OCI-LY7 (cell line): ENCODE results near the gene MAPK4. TPM values are rescaled to one million over a fixed set of nuclear protein-coding genes. Genes with fewer than 3 reads are reported as not detected.

ENCODE experiments used
- BruUV-seq: library from RNA; stranded (reverse); fragments of 400-500 nt; replicated peaks from 2 replicates; lab custom pipeline; 2021; lab: Mats Ljungman, UMichigan
- CTCF ChIA-PET: fragments of 300-600 bp; sonication (Branson Sonifier 250); formaldehyde crosslinking; loops from one replicate; lab custom pipeline; 2022; ENCODE audit warnings: antibody characterized with exemption; ENCODE audit not compliant: unreplicated experiment; lab: Charles Lee
- POLR2A ChIA-PET: fragments of 300-600 bp; sonication (Branson Sonifier 250); formaldehyde crosslinking; loops from one replicate; lab custom pipeline; 2022; ENCODE audit warnings: antibody characterized with exemption; lab: Charles Lee
- DNase-seq: peaks from one replicate; pipeline ENCODE4 v3.0.0-alpha.2; 2015; ENCODE audit warnings: low spot score
- H2AFZ ChIP-seq: fragments of 200-600 bp; sonication (generic), shearing (Covaris generic); 2 replicates; pipeline ENCODE4 v1.6.1; 2014; ENCODE audit warnings: mild to moderate bottlenecking, antibody characterized with exemption, low read length, moderate library complexity
- H3K27ac ChIP-seq: fragments of 200-600 bp; sonication (generic); 2 replicates; pipeline ENCODE4 v1.5.1; 2014; ENCODE audit warnings: mixed run types, low read depth, mild to moderate bottlenecking, moderate library complexity, low read length, inconsistent platforms; ENCODE audit not compliant: poor library complexity, severe bottlenecking
- H3K36me3 ChIP-seq: fragments of 200-600 bp; sonication (generic); 2 replicates; pipeline ENCODE4 v1.6.1; 2014; ENCODE audit warnings: mild to moderate bottlenecking, antibody characterized with exemption, low read length, moderate library complexity, mixed read lengths; ENCODE audit not compliant: insufficient read depth
- H3K4me1 ChIP-seq: fragments of 200-600 bp; sonication (generic); 2 replicates; pipeline ENCODE4 v1.5.1; 2014; ENCODE audit warnings: mild to moderate bottlenecking, low read length; ENCODE audit not compliant: insufficient read depth, poor library complexity, severe bottlenecking
- H3K4me2 ChIP-seq: fragments of 200-600 bp; sonication (generic); 2 replicates; pipeline ENCODE4 v1.6.1; 2014; ENCODE audit warnings: mild to moderate bottlenecking, low read length
- H3K4me3 ChIP-seq: fragments of 200-600 bp; sonication (generic); 2 replicates; pipeline ENCODE4 v1.5.1; 2014; ENCODE audit warnings: mild to moderate bottlenecking, low read depth, low read length; ENCODE audit not compliant: poor library complexity, severe bottlenecking
- H3K79me2 ChIP-seq: fragments of 200-600 bp; sonication (generic); 2 replicates; pipeline ENCODE4 v1.6.1; 2016; ENCODE audit warnings: low read depth, mild to moderate bottlenecking, low read length, moderate library complexity, mixed read lengths; ENCODE audit not compliant: insufficient read depth
- H3K9me2 ChIP-seq: fragments of 200-600 bp; sonication (generic); 2 replicates; pipeline ENCODE4 v1.6.1; 2016; ENCODE audit warnings: mild to moderate bottlenecking, low read length, mixed read lengths; ENCODE audit not compliant: insufficient read depth
- H3K9me3 ChIP-seq: fragments of 200-600 bp; sonication (generic); 2 replicates; pipeline ENCODE4 v1.6.1; 2014; ENCODE audit warnings: mild to moderate bottlenecking, mixed run types, low read length, mixed read lengths
- H4K20me1 ChIP-seq: fragments of 200-600 bp; sonication (generic); 2 replicates; pipeline ENCODE4 v1.6.1; 2014; ENCODE audit warnings: mild to moderate bottlenecking, antibody characterized with exemption, low read length, moderate library complexity, mixed read lengths; ENCODE audit not compliant: insufficient read depth
- EZH2phosphoT487 ChIP-seq: fragments of 200-600 bp; sonication (generic); IDR thresholded peaks from 2 replicates; pipeline ENCODE4 v1.6.1; 2018; ENCODE audit warnings: low read depth, borderline replicate concordance, mild to moderate bottlenecking, mixed run types, antibody characterized with exemption, low read length, moderate library complexity, mixed read lengths
- intact Hi-C: fragments of 100-400 bp; cut with micrococcal nuclease; formaldehyde crosslinking; loops from one replicate; pipeline ENCODE4 v1.10.0; 2022; ENCODE audit not compliant: unreplicated experiment
- total RNA-seq, 2 experiments: library from RNA; depleted of rRNA in 1 of 2; stranded (reverse); fragments of >200 nt in 1 of 2; shearing (Covaris generic) in 1 of 2; gene quantifications; 2 replicates each; pipeline ENCODE4 v1.2.3, GENCODE V29; 2014 to 2022
- TF ChIP-seq, protein P1 (sequence below): fragments of 200-600 bp; sonication (generic); conservative IDR thresholded peaks from 2 replicates; pipeline ENCODE4 v1.5.1; 2014; ENCODE audit warnings: mild to moderate bottlenecking, antibody characterized with exemption, low read length, moderate library complexity, mixed read lengths

The MAPK4 gene
- total RNA-seq, 2 experiments from 2014 or later, result not detected

DNA sequence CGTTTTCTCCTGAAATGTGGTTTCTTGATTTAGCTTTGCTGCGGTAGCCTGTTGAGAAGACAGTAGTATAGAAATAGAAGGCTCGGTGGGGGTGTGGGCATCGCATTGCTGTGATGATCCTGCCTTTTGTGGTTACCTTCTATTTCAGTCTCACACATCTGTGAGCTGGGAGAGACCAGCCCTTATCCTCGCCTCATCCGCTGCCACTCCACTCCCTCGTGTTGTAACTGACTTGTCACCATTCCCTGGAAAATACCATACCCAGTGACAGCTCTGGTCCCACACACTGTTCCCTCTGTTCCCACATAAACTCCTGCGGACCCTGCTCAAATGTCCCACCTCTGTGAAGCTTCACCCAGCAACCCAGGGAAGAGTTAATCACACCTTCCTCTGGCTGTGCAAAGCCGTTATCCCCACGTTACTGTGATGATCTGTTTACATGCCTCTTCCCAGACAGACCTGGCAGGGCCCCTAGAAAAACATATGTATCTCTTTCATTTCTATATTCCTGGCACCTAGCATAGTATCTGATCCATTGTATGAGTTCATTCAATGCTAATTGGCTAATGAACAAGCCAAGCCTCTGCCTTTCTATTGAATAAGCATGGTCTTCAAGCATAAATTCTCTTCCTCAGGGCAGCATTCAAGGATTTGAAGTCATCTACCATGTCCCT is 114.6 kb downstream of the MAPK4 start:
- no TSS peak for BruUV-seq
- POLR2A ChIA-PET, result no interaction called here
- CTCF ChIA-PET, result no interaction called here

GRCh38 chr18:50675043-50675442 is 115.2 kb downstream of the MAPK4 start:
- BruUV-seq, result no TSS peak
- POLR2A ChIA-PET, result no interaction called here
- Histone ChIP-seq H3K9me2 (no peaks in the 10 kb centered on the region), H3K36me3 (no peaks in the 10 kb centered on the region), H3K4me2 (no peak overlapping the region), H3K9me3 (no peaks in the 10 kb centered on the region), H3K4me1 (no peaks in the 10 kb centered on the region), H4K20me1 (no peaks in the 10 kb centered on the region), H3K4me3 (no peak overlapping the region), H3K27ac (no peak overlapping the region), H3K79me2 (no peaks in the 10 kb centered on the region), H2AFZ (no peak overlapping the region)
- TF ChIP-seq, protein P1, sequence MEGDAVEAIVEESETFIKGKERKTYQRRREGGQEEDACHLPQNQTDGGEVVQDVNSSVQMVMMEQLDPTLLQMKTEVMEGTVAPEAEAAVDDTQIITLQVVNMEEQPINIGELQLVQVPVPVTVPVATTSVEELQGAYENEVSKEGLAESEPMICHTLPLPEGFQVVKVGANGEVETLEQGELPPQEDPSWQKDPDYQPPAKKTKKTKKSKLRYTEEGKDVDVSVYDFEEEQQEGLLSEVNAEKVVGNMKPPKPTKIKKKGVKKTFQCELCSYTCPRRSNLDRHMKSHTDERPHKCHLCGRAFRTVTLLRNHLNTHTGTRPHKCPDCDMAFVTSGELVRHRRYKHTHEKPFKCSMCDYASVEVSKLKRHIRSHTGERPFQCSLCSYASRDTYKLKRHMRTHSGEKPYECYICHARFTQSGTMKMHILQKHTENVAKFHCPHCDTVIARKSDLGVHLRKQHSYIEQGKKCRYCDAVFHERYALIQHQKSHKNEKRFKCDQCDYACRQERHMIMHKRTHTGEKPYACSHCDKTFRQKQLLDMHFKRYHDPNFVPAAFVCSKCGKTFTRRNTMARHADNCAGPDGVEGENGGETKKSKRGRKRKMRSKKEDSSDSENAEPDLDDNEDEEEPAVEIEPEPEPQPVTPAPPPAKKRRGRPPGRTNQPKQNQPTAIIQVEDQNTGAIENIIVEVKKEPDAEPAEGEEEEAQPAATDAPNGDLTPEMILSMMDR, result no peak
- no peak for TF ChIP-seq EZH2phosphoT487
- CTCF ChIA-PET, result no interaction called here
- intact Hi-C loops, result no loop called here
- DNase-seq, result no peak

More for the DNA sequence above, 114.6 kb downstream of the MAPK4 start:
- Histone ChIP-seq H3K36me3 (no peaks in the 10 kb centered on the region), H3K4me1 (no peaks in the 10 kb centered on the region), H3K4me2 (no peak overlapping the region), H2AFZ (no peak overlapping the region), H3K27ac (no peak overlapping the region), H3K9me2 (no peaks in the 10 kb centered on the region), H3K4me3 (no peak overlapping the region), H3K9me3 (no peaks in the 10 kb centered on the region), H4K20me1 (no peaks in the 10 kb centered on the region), H3K79me2 (no peaks in the 10 kb centered on the region)
- DNase-seq, result no peak
- TF ChIP-seq, protein P1, result no peak
- TF ChIP-seq EZH2phosphoT487, result no peak
- intact Hi-C loops, result no loop called here

GRCh38 chr18:50678651-50679050 is 118.8 kb downstream of the MAPK4 start:
- no peak for DNase-seq
- Histone ChIP-seq H3K4me3 (no peak overlapping the region), H3K36me3 (no peaks in the 10 kb centered on the region), H3K27ac (no peak overlapping the region), H4K20me1 (no peaks in the 10 kb centered on the region), H3K4me2 (no peak overlapping the region), H3K4me1 (no peaks in the 10 kb centered on the region), H2AFZ (no peak overlapping the region), H3K9me3 (no peaks in the 10 kb centered on the region), H3K9me2 (no peaks in the 10 kb centered on the region), H3K79me2 (no peaks in the 10 kb centered on the region)
- ChIA-PET CTCF (no interaction called here), POLR2A (no interaction called here)
- no peak for TF ChIP-seq EZH2phosphoT487
- TF ChIP-seq, protein P1, result no peak
- intact Hi-C loops, result no loop called here
- BruUV-seq, result no TSS peak
